A549 treated with AZD9567 at 1 μM for 4 hours (cell line): ENCODE measurements around the gene DHX40. TPM values are rescaled to one million over a fixed set of nuclear protein-coding genes. Genes with fewer than 3 reads are reported as not detected.

ENCODE experiments used
- total RNA-seq: library from RNA; stranded (reverse); fragments of 200-300 nt; extraction: Qiagen RNA extraction; gene quantifications from 5 replicates; pipeline ENCODE4 v1.2.3, GENCODE V29; 2022; ENCODE audit not compliant: insufficient read depth

Gene DHX40, protein sequence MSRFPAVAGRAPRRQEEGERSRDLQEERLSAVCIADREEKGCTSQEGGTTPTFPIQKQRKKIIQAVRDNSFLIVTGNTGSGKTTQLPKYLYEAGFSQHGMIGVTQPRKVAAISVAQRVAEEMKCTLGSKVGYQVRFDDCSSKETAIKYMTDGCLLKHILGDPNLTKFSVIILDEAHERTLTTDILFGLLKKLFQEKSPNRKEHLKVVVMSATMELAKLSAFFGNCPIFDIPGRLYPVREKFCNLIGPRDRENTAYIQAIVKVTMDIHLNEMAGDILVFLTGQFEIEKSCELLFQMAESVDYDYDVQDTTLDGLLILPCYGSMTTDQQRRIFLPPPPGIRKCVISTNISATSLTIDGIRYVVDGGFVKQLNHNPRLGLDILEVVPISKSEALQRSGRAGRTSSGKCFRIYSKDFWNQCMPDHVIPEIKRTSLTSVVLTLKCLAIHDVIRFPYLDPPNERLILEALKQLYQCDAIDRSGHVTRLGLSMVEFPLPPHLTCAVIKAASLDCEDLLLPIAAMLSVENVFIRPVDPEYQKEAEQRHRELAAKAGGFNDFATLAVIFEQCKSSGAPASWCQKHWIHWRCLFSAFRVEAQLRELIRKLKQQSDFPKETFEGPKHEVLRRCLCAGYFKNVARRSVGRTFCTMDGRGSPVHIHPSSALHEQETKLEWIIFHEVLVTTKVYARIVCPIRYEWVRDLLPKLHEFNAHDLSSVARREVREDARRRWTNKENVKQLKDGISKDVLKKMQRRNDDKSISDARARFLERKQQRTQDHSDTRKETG
- 32.7 to 42.8 TPM (median 37.3 TPM) in 5 replicates for total RNA-seq

DNA sequence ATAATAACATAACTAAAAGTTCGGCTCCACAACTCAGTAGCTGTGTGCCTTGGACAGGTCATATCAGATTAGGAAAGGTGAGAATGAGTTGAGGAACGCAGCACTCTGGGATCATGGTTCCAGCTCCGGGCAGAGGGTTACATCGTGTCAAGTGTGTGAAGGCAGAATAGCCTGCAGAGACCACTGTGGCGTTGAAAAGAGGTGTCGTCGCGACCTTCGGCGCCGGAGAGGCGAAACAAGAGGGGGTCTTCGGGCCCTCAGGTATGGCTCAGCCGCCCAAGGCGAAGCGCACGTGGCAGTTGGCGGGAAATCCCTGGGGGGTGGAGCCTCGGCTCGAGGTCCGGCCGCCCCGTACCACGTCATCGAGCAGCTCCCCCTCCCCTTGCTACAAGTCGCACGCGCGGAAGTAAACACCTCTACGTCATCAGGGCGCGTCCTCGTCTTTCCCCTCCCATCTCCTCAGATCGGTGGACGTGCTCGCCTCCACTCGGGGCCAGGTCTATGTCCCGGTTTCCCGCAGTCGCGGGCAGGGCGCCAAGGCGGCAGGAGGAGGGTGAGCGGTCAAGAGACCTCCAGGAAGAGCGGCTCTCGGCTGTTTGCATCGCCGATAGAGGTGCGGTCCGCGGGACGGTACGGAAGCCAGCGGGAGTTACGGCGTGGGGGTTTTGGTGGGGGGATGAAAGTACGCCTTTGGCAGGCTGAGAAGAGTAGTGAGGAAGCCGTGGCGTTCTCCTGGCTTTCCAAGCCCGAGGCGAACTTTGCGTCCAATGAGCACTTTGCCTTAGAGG lies at the start of gene DHX40:
TSS of gene DHX40 (plus strand) at position 440 of the 788 bp plus-strand sequence. CDS start at position 502, 62 bp downstream.

DNA sequence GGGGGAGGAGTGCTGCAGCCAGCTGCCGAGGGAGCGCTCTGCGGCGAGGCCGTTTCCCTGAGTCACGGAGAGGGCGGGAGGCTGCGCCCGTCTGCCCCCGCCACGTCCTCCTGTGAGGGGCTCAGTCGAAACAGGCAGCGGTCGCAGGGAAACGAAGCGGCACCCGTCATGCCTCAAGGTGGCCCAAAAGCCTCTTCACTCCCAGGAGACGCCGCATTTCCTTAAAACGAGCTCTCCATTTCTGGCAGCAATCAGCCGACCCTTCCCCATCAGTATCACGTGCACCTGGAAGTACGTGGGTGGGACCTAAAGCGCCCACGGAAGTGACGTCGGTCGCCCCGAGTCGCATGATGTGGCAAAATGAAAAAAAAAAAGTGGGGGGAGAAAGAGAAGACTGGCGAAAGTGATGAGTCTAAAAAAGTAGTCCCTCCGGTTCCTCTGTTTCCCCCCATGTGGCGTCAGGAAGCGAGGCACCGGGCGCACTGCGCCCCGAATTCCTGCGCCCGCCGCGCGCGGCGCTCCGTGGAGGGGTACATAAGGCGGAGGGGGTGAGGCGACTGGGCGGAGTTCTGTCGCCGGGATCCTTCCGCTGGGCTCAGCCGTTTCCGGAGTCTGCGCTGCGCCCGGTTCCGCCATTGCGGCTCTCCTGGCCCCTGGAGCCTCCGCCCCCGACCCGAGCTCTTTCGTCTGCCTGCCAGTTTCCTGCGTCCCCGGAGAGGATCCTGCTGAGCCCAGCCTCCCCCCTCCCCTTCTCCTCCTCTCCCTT lies 54.1 kb downstream of the DHX40 start, which contains the start of gene CLTC:
TSS of gene CLTC (plus strand) at position 598 of the 766 bp plus-strand sequence. CDS start 237 bp downstream, outside the sequence.

Other genes with a start within 250 kb of the DHX40 start
- gene YPEL2, start 234.0 kb upstream of the DHX40 start, total RNA-seq, result 1.4 to 2.3 TPM (median 2.2 TPM) in 5 replicates
- 171 to 247 TPM (median 183 TPM) in 5 replicates for gene CLTC, start 54.3 kb downstream of the DHX40 start, total RNA-seq
- 95.3 to 116 TPM (median 102 TPM) in 5 replicates for gene PTRH2, start 141.8 kb downstream of the DHX40 start, total RNA-seq
- 144 to 239 TPM (median 176 TPM) in 5 replicates for gene VMP1, start 142.0 kb downstream of the DHX40 start, total RNA-seq